ENCODE data around the gene SDCCAG8. TPM values are rescaled to one million over a fixed set of nuclear protein-coding genes. Genes with fewer than 3 reads are reported as not detected.

Gene SDCCAG8
- total RNA-seq, 3 donors from 2014 or later (not counting 1 experiment from before 2014, with no cell fraction given) = 17.8 to 28.3 (median 21.2) TPM

DNA sequence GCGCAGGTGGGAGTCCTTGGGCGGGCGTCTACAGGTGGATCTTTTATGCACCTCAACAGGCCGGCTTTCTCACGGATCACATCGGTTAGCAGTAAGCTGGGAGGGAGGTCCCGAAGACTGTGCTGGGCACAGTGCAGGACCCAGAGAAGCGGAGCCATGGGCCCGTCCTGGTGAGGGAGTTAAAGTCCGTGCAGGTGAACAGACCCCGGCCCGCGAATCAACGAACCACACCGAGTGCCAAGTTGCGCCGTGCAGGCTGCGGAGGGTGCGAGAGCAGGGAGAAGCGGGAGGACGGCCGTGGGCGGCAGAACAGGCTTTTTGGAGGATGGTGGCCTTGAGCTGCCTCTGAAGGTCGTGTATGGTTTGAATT lies 233.3 kb downstream of the SDCCAG8 start:
- ATAC-seq (no peak), DNase-seq (no peak)
- H3K27ac Mint-ChIP-seq = no peak overlapping the region
- no peaks in the 10 kb centered on the region for H3K36me3 ChIP-seq (ENCODE audit: control insufficient read depth, insufficient read depth, low read length)
- H3K36me3 Mint-ChIP-seq = no peaks in the 10 kb centered on the region
- no peak overlapping the region for H3K4me3 Mint-ChIP-seq
- H3K9me3 Mint-ChIP-seq = no peaks in the 10 kb centered on the region
- intact Hi-C loops (cut with micrococcal nuclease) = no loop called here
- no peaks in the 10 kb centered on the region for H3K4me1 ChIP-seq (ENCODE audit: control insufficient read depth, insufficient read depth, low read length)
- H3K4me1 Mint-ChIP-seq = peaks cover 0 to 6% of the 10 kb centered on the region in 2 donors
- TF ChIP-seq, protein P1, sequence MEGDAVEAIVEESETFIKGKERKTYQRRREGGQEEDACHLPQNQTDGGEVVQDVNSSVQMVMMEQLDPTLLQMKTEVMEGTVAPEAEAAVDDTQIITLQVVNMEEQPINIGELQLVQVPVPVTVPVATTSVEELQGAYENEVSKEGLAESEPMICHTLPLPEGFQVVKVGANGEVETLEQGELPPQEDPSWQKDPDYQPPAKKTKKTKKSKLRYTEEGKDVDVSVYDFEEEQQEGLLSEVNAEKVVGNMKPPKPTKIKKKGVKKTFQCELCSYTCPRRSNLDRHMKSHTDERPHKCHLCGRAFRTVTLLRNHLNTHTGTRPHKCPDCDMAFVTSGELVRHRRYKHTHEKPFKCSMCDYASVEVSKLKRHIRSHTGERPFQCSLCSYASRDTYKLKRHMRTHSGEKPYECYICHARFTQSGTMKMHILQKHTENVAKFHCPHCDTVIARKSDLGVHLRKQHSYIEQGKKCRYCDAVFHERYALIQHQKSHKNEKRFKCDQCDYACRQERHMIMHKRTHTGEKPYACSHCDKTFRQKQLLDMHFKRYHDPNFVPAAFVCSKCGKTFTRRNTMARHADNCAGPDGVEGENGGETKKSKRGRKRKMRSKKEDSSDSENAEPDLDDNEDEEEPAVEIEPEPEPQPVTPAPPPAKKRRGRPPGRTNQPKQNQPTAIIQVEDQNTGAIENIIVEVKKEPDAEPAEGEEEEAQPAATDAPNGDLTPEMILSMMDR (IDR thresholded peaks at IDR 0.05) = no peak
- no peaks in the 10 kb centered on the region for H3K27me3 ChIP-seq (ENCODE audit: control insufficient read depth, insufficient read depth, low read length)
- H3K27me3 Mint-ChIP-seq (ENCODE audit: low read depth in 2 of 2) = no peaks in the 10 kb centered on the region
- H3K4me3 ChIP-seq (ENCODE audit: low read length) = no peak overlapping the region
- H3K9me3 ChIP-seq (ENCODE audit: control insufficient read depth, insufficient read depth, low read length) = no peaks in the 10 kb centered on the region
- no peak overlapping the region for H3K27ac ChIP-seq (ENCODE audit: low read length)
- WGBS (ENCODE audit: insufficient coverage) = 96% methylated on average over 24 of the region's 24 CpGs

DNA sequence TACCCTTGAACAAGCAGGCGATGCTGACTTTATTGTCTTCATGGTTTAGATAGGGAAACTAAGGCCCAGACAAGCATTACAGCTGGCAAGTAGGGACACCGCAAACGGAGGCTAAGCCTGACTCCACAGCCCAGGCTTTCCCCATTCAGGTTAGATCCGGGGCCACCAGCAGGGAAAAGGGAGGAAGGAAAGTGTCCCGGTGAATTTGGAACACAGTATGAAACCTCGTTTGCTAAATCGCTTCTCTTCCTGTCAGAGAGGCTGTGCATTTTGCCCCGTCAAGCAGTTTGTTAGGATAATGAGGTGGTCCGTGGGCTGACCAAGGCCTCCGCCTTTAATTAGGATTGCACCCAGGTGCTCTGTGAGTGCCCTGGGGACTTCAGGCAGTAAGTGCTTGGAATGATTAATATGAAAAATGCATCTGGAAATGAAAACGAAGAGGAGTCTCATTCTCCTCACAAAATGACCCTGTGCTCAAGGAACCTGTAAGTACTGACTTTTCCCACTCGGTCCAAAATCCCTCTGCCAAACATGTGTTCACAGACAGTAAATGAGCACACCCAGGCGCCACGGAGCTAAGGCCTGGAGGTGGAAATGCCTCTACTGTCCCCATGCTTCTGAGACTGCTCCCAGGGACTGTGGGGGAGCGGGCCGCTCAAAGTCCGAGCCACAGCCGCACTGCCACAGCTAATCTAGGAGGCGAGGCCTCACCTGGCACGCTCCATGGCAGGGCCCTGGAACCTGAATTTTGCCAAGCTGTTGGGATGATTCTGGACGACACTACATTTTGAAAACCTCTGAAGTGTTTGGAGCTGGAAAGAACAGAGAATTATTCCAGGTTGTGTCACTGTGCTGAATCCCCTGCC lies 234.1 kb downstream of the SDCCAG8 start:
- H3K4me3 ChIP-seq (ENCODE audit: low read length) = no peak overlapping the region
- H3K4me3 Mint-ChIP-seq = no peak overlapping the region
- no peaks in the 10 kb centered on the region for H3K27me3 Mint-ChIP-seq (ENCODE audit: low read depth in 2 of 2)
- H3K36me3 Mint-ChIP-seq = no peaks in the 10 kb centered on the region
- ATAC-seq = no peak
- H3K9me3 Mint-ChIP-seq = no peaks in the 10 kb centered on the region
- no peaks in the 10 kb centered on the region for H3K4me1 ChIP-seq (ENCODE audit: control insufficient read depth, insufficient read depth, low read length)
- TF ChIP-seq, protein P1 (IDR thresholded peaks at IDR 0.05) = no peak
- DNase-seq = no peak
- H3K4me1 Mint-ChIP-seq = peaks cover 0 to 5% of the 10 kb centered on the region in 2 donors
- intact Hi-C loops (cut with micrococcal nuclease) = no loop called here
- H3K9me3 ChIP-seq (ENCODE audit: control insufficient read depth, insufficient read depth, low read length) = no peaks in the 10 kb centered on the region
- no peaks in the 10 kb centered on the region for H3K27me3 ChIP-seq (ENCODE audit: control insufficient read depth, insufficient read depth, low read length)
- WGBS (ENCODE audit: insufficient coverage) = 95% methylated on average over 20 of the region's 21 CpGs
- no peak overlapping the region for H3K27ac Mint-ChIP-seq
- no peak overlapping the region for H3K27ac ChIP-seq (ENCODE audit: low read length)
- no peaks in the 10 kb centered on the region for H3K36me3 ChIP-seq (ENCODE audit: control insufficient read depth, insufficient read depth, low read length)

DNA sequence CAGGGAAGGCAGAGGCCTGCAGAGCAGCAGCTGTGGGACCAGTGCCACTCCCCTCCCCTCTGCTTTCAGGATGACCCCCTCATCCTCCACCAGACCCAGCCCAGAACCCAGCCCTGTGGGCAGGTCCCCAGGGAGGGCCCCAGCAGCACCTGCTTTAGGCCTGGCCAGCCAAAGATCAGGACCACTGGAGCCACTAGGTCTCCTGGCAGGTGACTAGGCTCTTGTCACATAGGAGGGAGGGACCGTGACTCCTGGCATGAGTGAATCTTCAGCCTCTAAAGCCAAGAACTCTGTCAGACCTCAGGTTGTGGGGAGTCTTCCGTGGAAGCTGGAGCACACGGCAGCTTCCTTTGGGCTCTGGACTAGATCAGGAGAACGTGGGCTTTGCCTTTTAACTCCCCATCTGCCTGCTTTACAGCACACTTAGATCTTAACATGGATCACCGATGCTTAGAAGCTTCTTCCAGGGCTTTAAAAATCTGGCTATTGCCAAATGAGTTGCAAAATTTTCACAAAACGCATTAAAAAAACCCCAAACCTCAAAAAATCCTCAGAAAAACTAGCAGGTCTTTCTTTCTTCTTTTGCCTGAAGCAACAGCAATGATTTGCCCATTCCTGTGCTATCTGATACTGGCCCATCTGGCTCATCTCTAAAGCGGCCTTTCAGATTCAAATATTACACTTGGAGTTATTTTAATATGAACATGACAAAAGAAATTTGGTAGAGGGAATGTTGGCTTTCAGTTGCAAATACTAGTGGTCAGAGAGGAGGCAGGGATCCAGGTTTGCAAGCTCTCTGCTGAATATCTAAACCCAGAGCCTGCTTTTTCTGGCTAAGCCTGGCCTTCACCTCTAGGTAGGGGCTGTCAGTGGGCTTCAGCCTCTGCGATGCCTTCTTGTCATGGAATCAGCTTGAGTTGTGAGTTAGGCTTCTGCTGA lies 235.2 kb downstream of the SDCCAG8 start:
- no peak overlapping the region for H3K4me3 ChIP-seq (ENCODE audit: low read length)
- H3K4me1 ChIP-seq (ENCODE audit: control insufficient read depth, insufficient read depth, low read length) = peaks cover 8% of the 10 kb centered on the region
- no peak overlapping the region for H3K27ac ChIP-seq (ENCODE audit: low read length)
- H3K9me3 ChIP-seq (ENCODE audit: control insufficient read depth, insufficient read depth, low read length) = no peaks in the 10 kb centered on the region
- TF ChIP-seq, protein P1 (IDR thresholded peaks at IDR 0.05) = no peak
- ATAC-seq (no peak), DNase-seq (no peak)
- no peaks in the 10 kb centered on the region for H3K27me3 ChIP-seq (ENCODE audit: control insufficient read depth, insufficient read depth, low read length)
- Mint-ChIP-seq H3K27me3 (ENCODE audit: low read depth in 2 of 2) (no peaks in the 10 kb centered on the region), H3K27ac (no peak overlapping the region), H3K36me3 (no peaks in the 10 kb centered on the region), H3K9me3 (no peaks in the 10 kb centered on the region), H3K4me3 (no peak overlapping the region), H3K4me1 (peaks cover 4 to 9% of the 10 kb centered on the region in 2 donors)
- WGBS (ENCODE audit: insufficient coverage) = 97% methylated on average over 7 of the region's 8 CpGs
- intact Hi-C loops (cut with micrococcal nuclease) = no loop called here
- no peaks in the 10 kb centered on the region for H3K36me3 ChIP-seq (ENCODE audit: control insufficient read depth, insufficient read depth, low read length)

Measured in natural killer cell (primary cell).